LNCaP clone FGC (cell line): ENCODE data around the gene STYXL2.
A peak's percentile ranks its signal among the peaks of the same experiment; 100 is the strongest.

ENCODE experiments used
- DNase-seq: peaks from one replicate; pipeline ENCODE4 v3.0.0-alpha.2; 2011; ENCODE audit warnings: low read depth
- H3K4me3 ChIP-seq: 2 replicates; pipeline ENCODE4 v1.5.1; 2011; ENCODE audit warnings: mild to moderate bottlenecking, low read depth, low read length, control low read depth
- CTCF ChIP-seq: IDR thresholded peaks from 2 replicates; pipeline ENCODE4 v1.5.1; 2012; ENCODE audit warnings: mild to moderate bottlenecking; ENCODE audit not compliant: control insufficient read depth, insufficient read depth; ENCODE audit errors: extremely low read depth

STYXL2 gene

DNA sequence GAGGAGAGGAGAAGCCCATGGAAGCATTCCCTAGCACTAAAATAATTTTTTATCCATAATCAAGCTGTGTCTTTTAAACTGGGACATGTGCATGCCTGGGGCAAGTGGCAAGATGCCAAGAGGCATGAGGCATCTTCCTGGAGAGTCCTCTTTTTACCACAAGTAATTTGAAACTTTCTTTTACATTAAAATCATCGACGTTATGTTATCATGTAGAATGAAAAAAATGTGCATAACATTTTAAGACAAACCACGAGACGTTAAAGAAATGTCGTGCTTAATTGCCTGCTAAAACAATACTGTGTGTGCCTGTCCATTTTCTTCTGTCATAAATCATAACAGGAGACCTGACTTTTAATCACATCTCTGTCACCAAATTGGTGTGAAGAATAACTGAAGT, 1.5 kb downstream of the STYXL2 start:
- no peak overlapping the region for H3K4me3 ChIP-seq
- DNase-seq: peak; percentile 6
- no peak for TF ChIP-seq CTCF

DNA sequence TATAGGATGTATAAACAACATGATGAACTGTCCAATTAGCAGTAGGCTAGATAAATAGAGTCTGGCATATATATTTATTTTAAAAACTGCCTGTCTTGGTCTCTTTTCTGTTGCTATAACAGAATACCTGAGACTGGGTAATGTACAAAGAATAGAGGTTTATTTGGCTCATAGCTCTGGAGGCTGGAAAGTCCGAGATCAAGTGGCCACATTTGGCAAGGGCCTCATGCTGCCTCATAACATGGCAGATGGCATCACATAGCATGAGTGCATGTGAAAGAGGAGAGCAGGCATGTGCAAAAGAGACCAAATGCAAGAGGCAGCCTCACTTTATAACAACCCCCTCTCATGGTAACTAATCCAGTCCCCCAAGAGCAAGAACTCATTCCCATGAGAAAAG, 6.0 kb downstream of the STYXL2 start:
- TF ChIP-seq CTCF: no peak
- H3K4me3 ChIP-seq: no peak overlapping the region
- no peak for DNase-seq

- H3K4me3 ChIP-seq: no peak overlapping the region
- DNase-seq: no peak
- TF ChIP-seq CTCF: no peak
Observed at GRCh38 chr1:167100730-167101129, 6.9 kb downstream of the STYXL2 start.

- no peak for TF ChIP-seq CTCF
Observed at GRCh38 chr1:167101754-167102153, 7.9 kb downstream of the STYXL2 start.

DNA sequence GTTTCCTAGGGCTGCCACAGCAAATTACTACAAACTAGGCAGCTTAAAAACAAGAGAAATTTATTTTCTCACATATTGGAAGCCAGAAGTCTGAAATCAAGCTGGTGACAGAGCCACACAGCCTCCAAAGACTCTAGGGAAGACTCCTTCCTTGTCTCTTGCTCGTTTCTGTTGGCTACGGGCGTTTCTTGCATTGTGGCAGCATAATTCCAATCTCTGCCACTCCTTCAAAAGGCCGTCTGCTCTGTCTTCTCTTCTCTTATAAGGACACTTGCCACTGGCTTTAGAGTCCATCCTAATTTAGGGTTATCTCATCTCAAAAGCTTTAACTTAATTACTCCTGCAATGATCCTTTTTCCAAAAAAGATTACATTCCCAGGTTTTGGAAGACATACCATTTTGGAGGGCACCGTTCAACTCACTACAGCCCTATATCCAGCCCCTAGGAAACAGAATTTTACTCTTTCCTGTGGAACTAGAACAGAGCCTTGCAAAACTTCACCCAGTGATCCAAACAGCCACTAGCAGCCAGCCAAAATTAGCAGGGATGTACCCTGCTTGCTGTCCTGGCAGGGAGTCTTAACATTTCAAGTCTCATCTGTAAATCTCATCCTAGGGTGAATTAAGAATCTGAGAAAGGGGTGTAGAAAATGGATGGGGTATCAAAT, 9.2 kb downstream of the STYXL2 start:
- no peak overlapping the region for H3K4me3 ChIP-seq
- TF ChIP-seq CTCF: no peak
- no peak for DNase-seq

More at GRCh38 chr1:167101754-167102153, 7.9 kb downstream of the STYXL2 start:
- DNase-seq: no peak
- H3K4me3 ChIP-seq: no peak overlapping the region

DNA sequence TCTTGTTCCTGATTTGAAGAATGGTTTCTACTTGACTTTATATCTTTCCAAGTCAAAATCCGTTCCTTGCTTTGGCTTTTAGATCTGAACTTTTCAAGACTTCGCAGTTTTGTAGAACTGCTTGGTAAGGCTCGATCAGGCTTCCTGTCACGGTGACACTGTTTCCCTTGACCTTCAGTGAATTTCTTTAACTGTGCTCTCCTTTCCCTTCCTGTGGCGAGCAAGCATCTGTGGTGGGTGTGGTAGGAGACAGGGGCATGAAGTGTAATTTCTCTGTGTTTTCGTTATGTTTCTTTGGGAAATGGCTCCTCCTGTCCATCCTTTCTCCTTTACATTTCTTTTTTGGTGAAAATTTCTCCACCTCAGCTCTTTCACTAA, 10.4 kb downstream of the STYXL2 start:
- H3K4me3 ChIP-seq: no peak overlapping the region
- no peak for TF ChIP-seq CTCF
- no peak for DNase-seq

DNA sequence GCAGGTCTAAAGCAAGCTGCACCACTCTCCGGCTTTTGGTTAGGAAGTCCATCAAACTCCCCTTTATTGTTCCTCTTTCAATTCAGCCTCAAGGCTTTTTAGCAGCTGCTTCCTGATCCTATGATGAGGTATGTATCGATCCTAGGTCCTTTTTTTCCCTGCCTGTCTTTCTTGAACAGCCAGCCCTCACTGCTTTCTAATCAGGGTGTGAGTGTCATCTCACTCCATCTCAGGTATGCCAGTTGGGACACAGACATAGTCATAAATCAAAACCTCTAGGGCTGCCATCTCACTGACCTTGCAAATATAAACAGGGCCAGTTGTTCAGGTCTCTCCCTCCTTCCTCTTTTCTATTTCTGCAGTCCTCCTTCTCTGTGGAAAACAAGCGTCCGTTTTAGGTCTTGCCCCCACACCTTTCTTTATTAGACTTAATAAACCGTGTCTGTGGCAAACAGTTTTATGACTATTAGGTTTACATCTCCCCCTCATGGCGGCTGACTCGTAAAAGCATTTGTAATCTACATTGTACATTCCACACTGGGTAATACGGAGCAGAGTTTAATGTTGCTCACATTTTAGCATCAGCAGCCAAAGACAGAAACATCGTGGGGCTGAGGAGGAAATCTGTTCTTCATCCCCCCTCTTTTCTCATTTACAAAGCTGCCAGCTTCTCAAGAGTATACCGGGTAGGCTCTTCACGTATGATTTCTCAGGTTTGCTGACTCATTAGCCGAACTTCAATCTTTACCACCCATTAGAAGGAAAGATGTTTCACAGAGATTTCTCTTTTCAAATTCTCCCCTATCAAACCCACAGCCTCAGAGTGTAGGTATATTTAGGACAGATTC, 11.6 kb downstream of the STYXL2 start:
- no peak for DNase-seq
- H3K4me3 ChIP-seq: no peak overlapping the region
- TF ChIP-seq CTCF: peak; percentile 14; the same call in 1 of the 2 replicates
